ENCODE measurements around the gene SRR. TPM values are rescaled to one million over a fixed set of nuclear protein-coding genes. Genes with fewer than 3 reads are reported as not detected.

Gene SRR
- total and polyA plus RNA-seq, 10 of the 15 experiments (the other 5 are each of a cell fraction or from before 2014, with no cell fraction given) = 11.7 to 33.9 (median 20.2) TPM

DNA sequence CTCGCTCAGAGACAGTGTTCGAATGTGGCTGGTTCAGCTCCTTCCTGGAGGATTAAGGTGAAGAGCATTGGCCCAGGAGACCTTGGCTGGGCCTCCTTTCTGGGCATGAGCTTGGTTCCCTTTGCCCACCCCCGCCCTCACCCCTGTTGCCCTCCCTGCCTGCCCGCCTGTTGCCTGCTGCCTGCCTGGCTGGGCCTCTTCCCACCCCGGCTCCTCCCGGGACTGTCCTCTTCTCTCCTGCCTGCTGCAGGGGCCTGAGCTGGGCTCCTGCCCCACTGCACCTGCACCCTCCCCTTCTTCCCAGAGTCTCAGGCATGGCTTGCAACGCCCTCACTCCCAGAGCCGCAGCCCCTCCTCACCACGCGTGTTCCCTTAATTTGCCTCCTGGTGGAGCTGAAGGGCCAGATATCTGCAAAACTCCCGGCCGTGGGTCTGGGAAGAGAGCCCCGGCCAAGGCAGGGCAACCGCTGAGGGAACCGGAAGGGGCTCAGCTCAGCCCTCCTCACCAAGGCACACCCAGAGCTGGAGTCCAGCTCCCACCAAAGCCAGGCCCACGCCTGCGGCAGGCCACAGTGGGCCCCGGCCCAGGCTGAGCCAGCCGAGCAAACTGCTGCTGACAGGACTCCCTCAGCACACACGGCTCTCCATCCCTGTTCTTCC lies 65.9 kb downstream of the SRR start:
- H3K27ac ChIP-seq (ENCODE audit: control insufficient read depth, insufficient read depth) = no peak overlapping the region
- CTCF ChIA-PET = interaction anchor here (1.4 to 2.2 kb wide), 2 partner anchors 12 to 46 kb away, joined by 4 to 12 read pairs; no protein-coding TSS in a partner anchor
- no peak for TF ChIP-seq GATAD2B (conservative IDR thresholded peaks at IDR 0.05; ENCODE audit: low read depth)
- TF ChIP-seq, protein P1, sequence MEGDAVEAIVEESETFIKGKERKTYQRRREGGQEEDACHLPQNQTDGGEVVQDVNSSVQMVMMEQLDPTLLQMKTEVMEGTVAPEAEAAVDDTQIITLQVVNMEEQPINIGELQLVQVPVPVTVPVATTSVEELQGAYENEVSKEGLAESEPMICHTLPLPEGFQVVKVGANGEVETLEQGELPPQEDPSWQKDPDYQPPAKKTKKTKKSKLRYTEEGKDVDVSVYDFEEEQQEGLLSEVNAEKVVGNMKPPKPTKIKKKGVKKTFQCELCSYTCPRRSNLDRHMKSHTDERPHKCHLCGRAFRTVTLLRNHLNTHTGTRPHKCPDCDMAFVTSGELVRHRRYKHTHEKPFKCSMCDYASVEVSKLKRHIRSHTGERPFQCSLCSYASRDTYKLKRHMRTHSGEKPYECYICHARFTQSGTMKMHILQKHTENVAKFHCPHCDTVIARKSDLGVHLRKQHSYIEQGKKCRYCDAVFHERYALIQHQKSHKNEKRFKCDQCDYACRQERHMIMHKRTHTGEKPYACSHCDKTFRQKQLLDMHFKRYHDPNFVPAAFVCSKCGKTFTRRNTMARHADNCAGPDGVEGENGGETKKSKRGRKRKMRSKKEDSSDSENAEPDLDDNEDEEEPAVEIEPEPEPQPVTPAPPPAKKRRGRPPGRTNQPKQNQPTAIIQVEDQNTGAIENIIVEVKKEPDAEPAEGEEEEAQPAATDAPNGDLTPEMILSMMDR (IDR thresholded peaks at IDR 0.05 in 2 of 3, conservative IDR thresholded peaks at IDR 0.05 in 1 of 3; ENCODE audit: control insufficient read depth in 2 of 3, extremely low read depth in 1 of 3, insufficient read depth in 1 of 3, low read depth in 3 of 3, low read length in 3 of 3) = 0 out of 6 replicates have a peak, but pooled peaks of 1 of the 3 experiments have one; percentile 1
- 87% methylated on average over 19 of the region's 20 CpGs for WGBS (ENCODE audit: insufficient coverage, insufficient replicate concordance, low lambda C conversion rate, missing lambda C conversion rate)
- H3K9ac ChIP-seq (ENCODE audit: control insufficient read depth, insufficient read depth, low read length) = no peak overlapping the region
- intact Hi-C loops (cut with micrococcal nuclease; ENCODE audit: unreplicated experiment) = no loop called here
- no peak overlapping the region for H3K4me3 ChIP-seq
- no peaks in the 10 kb centered on the region for H3K9me3 ChIP-seq (replicated peaks; ENCODE audit: control insufficient read depth, insufficient read depth, low read length)
- ATAC-seq = no peak
- no peak overlapping the region for H2AFZ ChIP-seq (ENCODE audit: control insufficient read depth, low read depth, low read length)
- no peak for FAIRE-seq
- SMC1A ChIA-PET (ENCODE audit: uncharacterized antibody, unreplicated experiment) = interaction anchor here (1.4 to 2.0 kb wide), 2 partner anchors 13 to 47 kb away, joined by 4 to 6 read pairs; no protein-coding TSS in a partner anchor
- H3K4me2 ChIP-seq (ENCODE audit: control insufficient read depth, insufficient read depth) = no peak overlapping the region
- in situ Hi-C loops (cut with MboI) = no loop called here
- H3K4me1 ChIP-seq (ENCODE audit: control insufficient read depth, insufficient read depth, low read length) = no peaks in the 10 kb centered on the region
- H3K79me2 ChIP-seq (ENCODE audit: control insufficient read depth, insufficient read depth, low read length) = no peaks in the 10 kb centered on the region
- RAD21 ChIA-PET (ENCODE audit: unreplicated experiment) = interaction anchor here (2.7 kb wide), 1 partner anchor 13 kb away, joined by 9 read pairs; no protein-coding TSS in a partner anchor
- no peak for DNase-seq (ENCODE audit: low read depth, low spot score)
- BruUV-seq (replicated peaks) = no TSS peak
- no peaks in the 10 kb centered on the region for H4K20me1 ChIP-seq (ENCODE audit: control insufficient read depth, insufficient read depth)
- no peaks in the 10 kb centered on the region for H3K27me3 ChIP-seq (replicated peaks in 1 of 2; ENCODE audit: control insufficient read depth in 2 of 2, insufficient read depth in 2 of 2, low read length in 1 of 2)
- POLR2A ChIA-PET = no interaction called here
- H3K36me3 ChIP-seq (ENCODE audit: control insufficient read depth in 2 of 2, insufficient read depth in 2 of 2, low read length in 1 of 2) = no peaks in the 10 kb centered on the region; a peak in 1 of 4 replicates

DNA sequence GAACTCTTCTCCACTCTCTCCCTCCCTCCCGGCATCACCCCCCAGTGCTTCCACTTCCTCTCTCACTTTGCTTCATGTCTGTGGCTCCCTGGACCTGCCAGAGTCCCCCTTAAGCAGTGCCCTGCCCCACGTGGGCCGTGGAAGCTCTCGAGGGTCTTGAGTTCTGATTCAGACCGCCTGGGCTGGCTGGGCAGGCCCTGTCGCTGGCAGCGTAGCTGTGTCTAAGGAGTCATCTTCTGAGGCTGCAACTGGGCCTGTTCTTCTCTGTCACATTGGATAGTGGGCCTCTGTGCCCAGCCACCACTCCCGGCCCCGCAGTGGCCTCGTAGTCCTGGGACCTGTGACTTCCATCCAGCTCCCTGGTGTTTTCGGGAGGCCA lies 66.5 kb downstream of the SRR start:
- in situ Hi-C loops (cut with MboI) = no loop called here
- RAD21 ChIA-PET (ENCODE audit: unreplicated experiment) = interaction anchor here (2.7 kb wide), 1 partner anchor 13 kb away, joined by 9 read pairs; no protein-coding TSS in a partner anchor
- H3K79me2 ChIP-seq (ENCODE audit: control insufficient read depth, insufficient read depth, low read length) = no peaks in the 10 kb centered on the region
- TF ChIP-seq CREM (IDR thresholded peaks at IDR 0.05; ENCODE audit: low read depth) (no peak), MYC (IDR thresholded peaks at IDR 0.05; ENCODE audit: insufficient read depth, insufficient read length, insufficient replicate concordance, low read length, severe bottlenecking) (no peak), MTA3 (IDR thresholded peaks at IDR 0.05; ENCODE audit: borderline replicate concordance, low read length) (no peak), BHLHE40 (IDR thresholded peaks at IDR 0.05; ENCODE audit: borderline replicate concordance in 1 of 2, low read depth in 2 of 2, low read length in 1 of 2) (no peak), ASH2L (IDR thresholded peaks at IDR 0.05; ENCODE audit: borderline replicate concordance, low read depth) (no peak), ZNF274 (IDR thresholded peaks at IDR 0.05; ENCODE audit: insufficient read depth, insufficient read length) (no peak)
- TF ChIP-seq, protein P2, sequence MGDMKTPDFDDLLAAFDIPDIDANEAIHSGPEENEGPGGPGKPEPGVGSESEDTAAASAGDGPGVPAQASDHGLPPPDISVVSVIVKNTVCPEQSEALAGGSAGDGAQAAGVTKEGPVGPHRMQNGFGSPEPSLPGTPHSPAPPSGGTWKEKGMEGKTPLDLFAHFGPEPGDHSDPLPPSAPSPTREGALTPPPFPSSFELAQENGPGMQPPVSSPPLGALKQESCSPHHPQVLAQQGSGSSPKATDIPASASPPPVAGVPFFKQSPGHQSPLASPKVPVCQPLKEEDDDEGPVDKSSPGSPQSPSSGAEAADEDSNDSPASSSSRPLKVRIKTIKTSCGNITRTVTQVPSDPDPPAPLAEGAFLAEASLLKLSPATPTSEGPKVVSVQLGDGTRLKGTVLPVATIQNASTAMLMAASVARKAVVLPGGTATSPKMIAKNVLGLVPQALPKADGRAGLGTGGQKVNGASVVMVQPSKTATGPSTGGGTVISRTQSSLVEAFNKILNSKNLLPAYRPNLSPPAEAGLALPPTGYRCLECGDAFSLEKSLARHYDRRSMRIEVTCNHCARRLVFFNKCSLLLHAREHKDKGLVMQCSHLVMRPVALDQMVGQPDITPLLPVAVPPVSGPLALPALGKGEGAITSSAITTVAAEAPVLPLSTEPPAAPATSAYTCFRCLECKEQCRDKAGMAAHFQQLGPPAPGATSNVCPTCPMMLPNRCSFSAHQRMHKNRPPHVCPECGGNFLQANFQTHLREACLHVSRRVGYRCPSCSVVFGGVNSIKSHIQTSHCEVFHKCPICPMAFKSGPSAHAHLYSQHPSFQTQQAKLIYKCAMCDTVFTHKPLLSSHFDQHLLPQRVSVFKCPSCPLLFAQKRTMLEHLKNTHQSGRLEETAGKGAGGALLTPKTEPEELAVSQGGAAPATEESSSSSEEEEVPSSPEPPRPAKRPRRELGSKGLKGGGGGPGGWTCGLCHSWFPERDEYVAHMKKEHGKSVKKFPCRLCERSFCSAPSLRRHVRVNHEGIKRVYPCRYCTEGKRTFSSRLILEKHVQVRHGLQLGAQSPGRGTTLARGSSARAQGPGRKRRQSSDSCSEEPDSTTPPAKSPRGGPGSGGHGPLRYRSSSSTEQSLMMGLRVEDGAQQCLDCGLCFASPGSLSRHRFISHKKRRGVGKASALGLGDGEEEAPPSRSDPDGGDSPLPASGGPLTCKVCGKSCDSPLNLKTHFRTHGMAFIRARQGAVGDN (IDR thresholded peaks at IDR 0.05) = no peak

More for the DNA sequence above, 66.5 kb downstream of the SRR start:
- Histone ChIP-seq H2AFZ (ENCODE audit: control insufficient read depth, low read depth, low read length) (no peak overlapping the region), H3K4me1 (ENCODE audit: control insufficient read depth, insufficient read depth, low read length) (no peaks in the 10 kb centered on the region), H3K4me3 (no peak overlapping the region), H3K9ac (ENCODE audit: control insufficient read depth, insufficient read depth, low read length) (no peak overlapping the region), H3K9me3 (replicated peaks; ENCODE audit: control insufficient read depth, insufficient read depth, low read length) (no peaks in the 10 kb centered on the region), H3K4me2 (ENCODE audit: control insufficient read depth, insufficient read depth) (no peak overlapping the region), H3K27ac (ENCODE audit: control insufficient read depth, insufficient read depth) (no peak overlapping the region), H3K27me3 (replicated peaks in 1 of 2; ENCODE audit: control insufficient read depth in 2 of 2, insufficient read depth in 2 of 2, low read length in 1 of 2) (no peaks in the 10 kb centered on the region), H3K36me3 (ENCODE audit: control insufficient read depth in 2 of 2, insufficient read depth in 2 of 2, low read length in 1 of 2) (no peaks in the 10 kb centered on the region; a peak in 1 of 4 replicates), H4K20me1 (ENCODE audit: control insufficient read depth, insufficient read depth) (no peaks in the 10 kb centered on the region)
- whole genome bisulfite sequencing (ENCODE audit: insufficient coverage, insufficient replicate concordance, low lambda C conversion rate, missing lambda C conversion rate) = 64% methylated on average over 11 of the region's 11 CpGs
- BruUV-seq (replicated peaks) = no TSS peak
- ChIA-PET CTCF (interaction anchor here (1.4 to 2.2 kb wide), 2 partner anchors 12 to 46 kb away, joined by 4 to 12 read pairs; no protein-coding TSS in a partner anchor), POLR2A (no interaction called here), SMC1A (ENCODE audit: uncharacterized antibody, unreplicated experiment) (interaction anchor here (1.4 to 2.0 kb wide), 2 partner anchors 12 to 46 kb away, joined by 4 to 6 read pairs; no protein-coding TSS in a partner anchor)
- intact Hi-C loops (cut with micrococcal nuclease; ENCODE audit: unreplicated experiment) = no loop called here
- no peak for ATAC-seq
- no peak for FAIRE-seq
- no peak for DNase-seq (ENCODE audit: low read depth, low spot score)
